Kidney (tissue), 14 donors: ENCODE measurements around the gene ACVR2B. TPM values are rescaled to one million over a fixed set of nuclear protein-coding genes. Genes with fewer than 3 reads are reported as not detected.
A peak's percentile ranks its signal among the peaks of the same experiment; 100 is the strongest.

ENCODE experiments used
- DNase-seq, 5 donors: peaks; one replicate each; pipeline ENCODE4 v3.0.0-alpha.2; 2013 to 2020
- FAIRE-seq: peaks from 2 replicates; lab custom pipeline; 2012; peaks lifted over from hg19 to GRCh38; lab: Jason Lieb, UNC
- H3K27ac ChIP-seq, 2 donors: one replicate each; pipeline ENCODE4 v1.7.0; 2013; ENCODE audit warnings: low read depth in 2 of 2, low read length in 2 of 2, inconsistent platforms in 1 of 2
- H3K27me3 ChIP-seq: one replicate; pipeline ENCODE4 v1.7.1; 2013; ENCODE audit warnings: low read length, inconsistent platforms; ENCODE audit not compliant: control insufficient read depth, insufficient read depth
- H3K36me3 ChIP-seq, 3 donors: one replicate each; pipeline versions ENCODE4 v1.7.0 to v1.7.1; 2013; ENCODE audit warnings: low read length in 3 of 3, control low read depth in 1 of 3, inconsistent platforms in 1 of 3; ENCODE audit not compliant: insufficient read depth in 3 of 3, control insufficient read depth in 2 of 3
- H3K4me1 ChIP-seq, 3 donors: one replicate each; pipeline versions ENCODE4 v1.7.0 to v1.7.1; 2013; ENCODE audit warnings: low read length in 3 of 3, inconsistent platforms in 1 of 3, low read depth in 1 of 3; ENCODE audit not compliant: control insufficient read depth in 2 of 3, insufficient read depth in 2 of 3
- H3K4me3 ChIP-seq, 3 donors: one replicate each; pipeline versions ENCODE4 v1.7.0 to v1.8.1; 2013; ENCODE audit warnings: low read length in 3 of 3, control low read depth in 1 of 3, inconsistent platforms in 1 of 3
- H3K9ac ChIP-seq, 3 donors: one replicate each; pipeline versions ENCODE4 v1.7.0 to v1.7.1; 2013; ENCODE audit warnings: low read length in 3 of 3, control low read depth in 1 of 3, inconsistent platforms in 1 of 3
- H3K9me3 ChIP-seq, 3 donors: one replicate each; pipeline versions ENCODE4 v1.7.0 to v1.7.1; 2013; ENCODE audit warnings: low read length in 3 of 3, control low read depth in 1 of 3, inconsistent platforms in 1 of 3; ENCODE audit not compliant: control insufficient read depth in 2 of 3, insufficient read depth in 1 of 3
- CTCF ChIP-seq: IDR thresholded peaks from 3 replicates; pipeline ENCODE4 v1.5.1; 2012; ENCODE audit warnings: mild to moderate bottlenecking, moderate library complexity, borderline replicate concordance; ENCODE audit not compliant: insufficient read depth; ENCODE audit errors: extremely low read depth
- intact Hi-C: fragments of 100-400 bp; cut with DNase I; formaldehyde crosslinking; loops from one replicate; pipeline ENCODE4 v1.11.1; 2022
- polyA plus RNA-seq: library from polyadenylated mRNA; stranded (reverse); fragments of 350-450 nt; fragmentation: Illumina TruSeq; extraction: RNeasy Lipid Tissue Mini Kit (QIAGEN cat#74804); gene quantifications from one replicate; pipeline ENCODE4 v1.2.3, GENCODE V29; 2014; ENCODE audit warnings: low read depth, low replicate concordance; ENCODE audit not compliant: insufficient read depth
- total RNA-seq: library from RNA; stranded (reverse); fragmentation: NEBNext Ultra II Directional; extraction: Animal tissue kit (Norgen Biotek cat#: 25700); gene quantifications from one replicate; pipeline ENCODE4 v1.2.1, GENCODE V29; 2021
- donor health status: control.
- donor health status: control.
- donor health status: control.
- donor health status: control.
- donor health status: control.
- donor health status: DM: yes; HTN: yes; CAD: no.
- donor health status: Normal renal cell carcinoma (clear cell type).

Gene ACVR2B
- total and polyA plus RNA-seq, 2 donors from 2014 or later = 1.2 to 11.2 TPM

- intact Hi-C loops = no loop called here
- peaks cover 0 to 9% (median 2%) of the 10 kb centered on the region in 3 donors for H3K36me3 ChIP-seq
- H3K27ac ChIP-seq = no peak overlapping the region
- H3K27me3 ChIP-seq = no peaks in the 10 kb centered on the region
- FAIRE-seq (no peak), DNase-seq (peak in 1 of 5 donors; percentile 15)
- no peak overlapping the region for H3K9ac ChIP-seq
- no peaks in the 10 kb centered on the region for H3K9me3 ChIP-seq
- no peak overlapping the region for H3K4me3 ChIP-seq
- peaks cover 0 to 21% (median 20%) of the 10 kb centered on the region in 3 donors for H3K4me1 ChIP-seq
- no peak for TF ChIP-seq CTCF
Observed at GRCh38 chr3:38474928-38475605, 21.4 kb downstream of the ACVR2B start.

- H3K9me3 ChIP-seq = no peaks in the 10 kb centered on the region
- H3K4me1 ChIP-seq = peaks cover 0 to 21% (median 20%) of the 10 kb centered on the region in 3 donors
- no peak overlapping the region for H3K9ac ChIP-seq
- no peaks in the 10 kb centered on the region for H3K27me3 ChIP-seq
- TF ChIP-seq CTCF = no peak
- intact Hi-C loops = no loop called here
- no peak overlapping the region for H3K4me3 ChIP-seq
- FAIRE-seq = no peak
- DNase-seq = peak in 1 of 5 donors; percentile 14
- peaks cover 6 to 16% (median 9%) of the 10 kb centered on the region in 3 donors for H3K36me3 ChIP-seq
- H3K27ac ChIP-seq = no peak overlapping the region
Observed at GRCh38 chr3:38475716-38476115, 22.0 kb downstream of the ACVR2B start.

GRCh38 chr3:38476157-38476756, 22.6 kb downstream of the ACVR2B start:
- Histone ChIP-seq H3K9ac (no peak overlapping the region), H3K27ac (no peak overlapping the region), H3K4me3 (no peak overlapping the region), H3K9me3 (no peaks in the 10 kb centered on the region), H3K27me3 (no peaks in the 10 kb centered on the region), H3K36me3 (peaks cover 9 to 20% (median 14%) of the 10 kb centered on the region in 3 donors), H3K4me1 (peaks cover 0 to 21% (median 20%) of the 10 kb centered on the region in 3 donors)
- FAIRE-seq = no peak
- intact Hi-C loops = no loop called here
- no peak for DNase-seq
- TF ChIP-seq CTCF = no peak
